Inflammatory macrophage treated with lipopolysaccharide for 4 hours (primary cell): ENCODE results near the gene RNASEH2C.
"Not testable (repeated sequence)": the region's sequence is repeated elsewhere in the genome, so short reads cannot be mapped to it uniquely, and the experiment has no call there.

Experiments
- DNase-seq: peaks from one replicate; pipeline ENCODE4 v3.0.0-alpha.2; 2020

The RNASEH2C gene

DNA sequence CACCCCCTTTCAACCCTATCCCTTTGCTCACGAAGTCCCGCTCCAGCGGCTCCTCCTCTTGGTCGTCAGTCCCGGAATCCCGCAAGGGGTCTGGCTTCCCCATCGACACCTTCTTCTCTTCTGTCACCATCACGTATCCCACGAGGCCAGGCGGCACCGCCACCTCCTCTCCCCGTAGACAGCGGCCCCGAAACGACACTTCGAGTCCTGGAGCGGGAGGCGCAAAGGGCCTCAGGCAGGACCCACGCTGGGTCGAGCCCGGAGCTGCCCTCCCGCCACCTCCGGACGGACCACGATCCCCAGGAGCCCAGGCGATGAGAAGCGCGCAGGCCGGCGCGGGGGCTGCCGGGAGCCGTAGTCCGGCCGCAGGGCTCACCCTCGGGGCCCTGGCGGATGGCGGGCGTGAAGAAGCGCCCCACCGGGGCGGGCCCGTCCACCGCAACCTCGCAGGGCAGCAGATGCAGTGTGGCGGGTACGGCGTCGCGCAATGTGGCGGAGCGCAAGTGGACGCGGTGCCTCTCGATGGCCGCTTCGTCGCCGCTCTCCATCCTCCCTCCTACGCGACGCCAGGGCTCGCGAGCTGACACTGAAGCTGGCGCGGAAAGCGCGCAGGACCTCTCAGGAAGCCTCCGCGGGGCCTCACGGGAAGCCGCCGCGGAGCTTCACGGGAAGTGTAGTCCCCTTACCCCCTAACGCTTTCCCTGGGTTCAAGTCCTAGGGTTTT lies at the start of gene RNASEH2C:
TSS of gene RNASEH2C (minus strand) at position 588 of the 724 bp plus-strand sequence. CDS start at position 548, 40 bp downstream.
- peak; percentile 90 for DNase-seq

DNA sequence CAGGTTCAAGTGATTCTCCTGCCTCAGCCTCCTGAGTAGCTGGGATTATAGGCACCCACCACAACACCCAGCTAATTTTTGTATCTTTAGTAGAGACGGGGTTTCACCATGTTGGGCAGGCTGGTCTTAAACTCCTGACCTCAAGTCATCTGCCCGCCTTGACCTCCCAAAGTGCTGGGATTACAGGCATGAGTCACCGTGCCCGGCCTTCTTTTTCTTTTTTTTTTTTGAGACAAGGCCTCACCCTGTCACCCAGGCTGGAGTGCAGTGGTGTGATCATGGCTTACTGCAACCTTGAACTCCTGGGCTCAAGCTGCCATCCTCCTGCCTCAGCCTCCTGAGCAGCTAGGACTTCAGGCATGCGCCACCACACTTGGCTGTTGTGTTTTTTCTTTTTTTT lies 47.2 kb upstream of the RNASEH2C start:
- peak; percentile 69 for DNase-seq

DNA sequence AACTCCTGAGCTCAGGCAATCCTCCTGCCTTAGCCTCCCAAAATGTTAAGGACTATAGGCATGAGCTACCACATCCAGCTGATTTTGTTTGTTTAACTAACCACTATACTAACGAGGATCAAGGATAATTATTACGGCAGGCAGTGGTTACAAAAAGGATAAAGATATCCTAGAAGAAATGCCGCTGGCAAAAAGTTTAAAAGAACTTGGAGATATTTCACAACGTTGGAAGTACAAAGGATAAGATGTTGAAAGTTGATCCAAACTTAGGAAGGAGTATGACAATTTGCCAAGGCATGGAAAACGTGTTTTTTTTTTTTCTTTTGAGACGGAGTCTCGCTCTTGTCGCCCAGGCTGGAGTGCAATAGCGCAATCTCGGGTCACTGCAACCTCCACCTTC lies 46.8 kb upstream of the RNASEH2C start:
- no peak for DNase-seq

DNA sequence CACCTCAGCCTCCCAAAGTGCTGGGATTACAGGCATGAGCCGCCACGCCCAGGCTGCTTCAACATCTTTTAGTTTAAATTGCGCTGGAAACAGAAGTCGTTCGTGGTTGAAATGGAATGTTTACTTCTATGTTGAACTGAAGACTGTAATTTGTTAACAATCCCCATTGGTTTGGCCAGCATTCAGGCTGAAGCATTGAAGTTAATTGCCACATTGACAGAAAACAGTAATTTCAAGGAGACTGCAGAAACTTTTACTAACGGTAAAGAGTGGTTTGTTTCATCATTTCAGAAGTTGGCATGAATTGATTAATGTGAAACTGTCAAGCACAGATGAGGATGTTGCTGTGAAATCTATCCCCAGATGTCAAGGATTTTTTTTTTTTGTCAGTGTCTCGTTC lies 45.9 kb upstream of the RNASEH2C start:
- peak; percentile 55 for DNase-seq

DNA sequence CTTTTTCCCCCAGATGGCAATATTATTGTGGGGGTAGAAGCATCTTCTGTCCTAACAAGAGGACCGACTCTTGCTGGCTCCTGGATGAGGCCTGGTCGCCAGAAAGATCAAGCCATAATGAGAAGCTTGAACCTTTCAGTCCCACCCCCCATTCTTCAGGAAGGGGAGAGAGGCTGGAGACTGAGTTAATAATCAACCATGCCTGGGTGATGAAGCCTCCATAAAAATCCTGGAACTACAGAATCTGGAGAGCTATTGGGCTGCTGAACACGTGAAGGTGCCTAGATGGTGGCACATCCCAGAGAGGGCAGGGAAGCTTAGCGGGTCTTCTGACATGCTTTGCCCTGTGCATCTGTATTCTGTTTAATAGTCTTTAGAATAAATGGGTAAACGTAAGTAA lies 43.8 kb upstream of the RNASEH2C start:
- no peak for DNase-seq

DNA sequence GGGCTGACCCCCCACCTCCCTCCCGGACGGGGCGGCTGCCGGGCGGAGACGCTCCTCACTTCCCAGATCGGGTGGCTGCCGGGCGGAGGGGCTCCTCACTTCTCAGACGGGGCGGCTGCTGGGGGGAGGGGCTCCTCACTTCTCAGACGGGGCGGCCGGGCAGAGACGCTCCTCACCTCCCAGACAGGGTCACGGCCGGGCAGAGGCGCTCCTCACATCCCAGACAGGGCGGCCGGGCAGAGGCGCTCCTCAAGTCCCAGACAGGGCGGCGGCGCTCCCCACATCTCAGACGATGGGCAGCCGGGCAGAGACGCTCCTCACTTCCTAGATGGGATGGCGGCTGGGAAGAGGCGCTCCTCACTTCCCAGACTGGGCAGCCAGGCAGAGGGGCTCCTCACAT lies 42.2 kb upstream of the RNASEH2C start:
- DNase-seq = not testable (repeated sequence)

DNA sequence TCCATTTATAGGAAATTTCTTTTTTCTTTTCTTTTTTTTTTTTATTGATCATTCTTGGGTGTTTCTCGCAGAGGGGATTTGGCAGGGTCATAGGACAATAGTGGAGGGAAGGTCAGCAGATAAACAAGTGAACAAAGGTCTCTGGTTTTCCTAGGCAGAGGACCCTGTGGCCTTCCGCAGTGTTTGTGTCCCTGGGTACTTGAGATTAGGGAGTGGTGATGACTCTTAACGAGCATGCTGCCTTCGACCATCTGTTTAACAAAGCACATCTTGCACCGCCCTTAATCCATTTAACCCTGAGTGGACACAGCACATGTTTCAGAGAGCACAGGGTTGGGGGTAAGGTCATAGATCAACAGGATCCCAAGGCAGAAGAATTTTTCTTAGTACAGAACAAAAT lies 41.6 kb upstream of the RNASEH2C start:
- not testable (repeated sequence) for DNase-seq

DNA sequence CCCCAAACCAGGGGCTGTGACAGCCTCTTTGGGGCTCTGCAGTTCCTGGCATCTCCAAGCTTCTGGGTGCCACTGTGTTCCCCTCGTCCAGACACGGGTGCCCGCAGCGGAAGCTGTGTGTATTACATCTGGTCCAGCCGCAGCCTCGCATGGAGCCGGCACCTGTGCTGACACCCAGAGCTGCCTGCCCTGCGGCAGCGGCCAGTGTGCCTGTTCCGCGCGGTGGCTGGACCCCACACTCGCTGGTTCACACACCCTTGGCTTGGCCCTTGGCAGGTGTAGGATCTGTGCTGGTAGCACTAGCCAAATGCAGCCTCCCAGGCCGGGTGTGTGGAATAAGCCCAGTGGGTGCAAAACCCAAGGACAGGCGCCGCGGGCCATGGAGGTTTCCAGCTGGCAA lies 24.5 kb upstream of the RNASEH2C start:
- no peak for DNase-seq

DNA sequence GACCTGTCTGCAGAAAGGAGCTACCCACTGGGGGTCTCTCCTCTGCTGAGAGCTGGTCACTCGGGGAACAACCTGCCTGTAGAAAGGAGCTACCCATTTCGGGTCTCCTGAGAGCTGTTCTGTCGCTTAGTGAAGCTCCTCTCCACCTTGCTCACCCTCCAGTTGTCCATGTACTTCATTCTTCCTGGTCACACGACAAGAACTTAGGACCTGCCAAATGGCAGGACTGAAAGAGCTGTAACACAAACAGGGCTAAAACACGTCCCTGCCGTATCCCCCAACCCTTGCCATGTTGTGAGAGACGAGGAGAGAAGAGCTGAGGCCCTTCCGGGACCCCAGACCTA lies 24.1 kb upstream of the RNASEH2C start:
- no peak for DNase-seq

DNA sequence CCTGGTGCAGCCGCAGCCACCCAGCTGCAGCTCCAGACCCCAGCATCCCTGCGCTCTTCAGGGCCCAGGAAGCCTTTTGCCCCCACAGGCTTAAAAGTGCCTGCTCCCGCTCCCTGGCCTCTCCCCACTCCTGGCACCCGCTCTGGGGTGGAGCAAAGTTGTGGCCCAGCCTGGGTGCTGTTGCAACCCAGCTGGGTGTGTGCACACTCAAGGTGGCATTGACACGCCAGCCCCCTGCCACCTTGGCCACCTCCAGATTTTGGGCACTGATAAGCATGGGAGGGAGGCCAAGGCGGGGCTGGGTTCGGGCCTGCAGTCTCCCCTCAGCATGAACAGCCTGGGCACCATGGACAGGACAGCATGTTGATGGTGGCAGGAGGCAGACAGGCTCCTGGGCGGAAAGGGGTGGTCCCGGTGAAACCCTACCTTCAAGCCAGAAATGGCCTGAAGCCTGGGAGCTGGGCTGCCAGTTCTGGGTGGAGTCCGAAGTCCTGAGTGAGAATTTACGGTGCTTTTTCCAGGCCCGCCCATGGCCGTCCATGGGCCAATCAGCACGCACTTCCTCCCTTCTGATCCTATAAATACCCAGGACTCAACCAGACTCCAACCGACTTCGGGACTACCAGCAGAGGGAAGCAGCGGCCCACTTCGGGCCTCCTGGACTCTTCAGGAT lies 23.6 kb upstream of the RNASEH2C start:
- peak; percentile 60 for DNase-seq

DNA sequence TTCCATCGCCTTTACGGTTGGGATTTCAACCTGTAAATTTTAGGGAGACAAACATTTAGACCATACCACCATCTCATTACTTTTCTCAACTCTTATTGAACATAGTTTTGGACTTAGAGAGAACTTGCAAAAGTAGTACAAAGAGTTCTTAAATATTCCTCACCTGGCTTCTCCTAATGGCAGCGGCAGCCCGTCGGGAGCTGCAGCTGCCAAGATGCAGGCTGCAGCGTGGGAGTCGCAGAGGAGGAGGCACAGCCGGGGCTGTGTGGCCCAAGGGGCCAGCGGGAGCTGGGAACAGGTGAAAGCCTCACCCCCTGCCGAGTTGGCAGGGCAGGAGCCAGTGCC lies 23.1 kb upstream of the RNASEH2C start:
- no peak for DNase-seq

DNA sequence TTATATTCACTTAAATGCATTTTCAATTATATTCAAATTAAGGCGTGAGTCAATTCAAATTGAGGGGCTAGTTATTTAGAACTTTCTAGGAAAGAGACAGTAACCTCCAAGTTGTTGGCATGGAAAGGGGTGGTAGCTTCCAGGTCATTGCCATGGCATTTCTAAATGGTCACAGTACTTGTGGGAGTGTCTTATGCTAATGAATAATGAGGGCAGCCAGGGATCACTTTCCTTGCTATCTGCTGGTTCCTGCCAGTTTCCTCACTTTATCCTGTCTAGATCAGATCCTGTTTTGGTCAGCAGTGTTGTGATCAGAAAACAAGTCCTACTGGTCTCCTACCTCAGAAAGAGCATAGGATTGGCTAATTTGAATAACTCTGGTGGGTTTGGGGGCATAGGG lies 21.8 kb upstream of the RNASEH2C start:
- no peak for DNase-seq

DNA sequence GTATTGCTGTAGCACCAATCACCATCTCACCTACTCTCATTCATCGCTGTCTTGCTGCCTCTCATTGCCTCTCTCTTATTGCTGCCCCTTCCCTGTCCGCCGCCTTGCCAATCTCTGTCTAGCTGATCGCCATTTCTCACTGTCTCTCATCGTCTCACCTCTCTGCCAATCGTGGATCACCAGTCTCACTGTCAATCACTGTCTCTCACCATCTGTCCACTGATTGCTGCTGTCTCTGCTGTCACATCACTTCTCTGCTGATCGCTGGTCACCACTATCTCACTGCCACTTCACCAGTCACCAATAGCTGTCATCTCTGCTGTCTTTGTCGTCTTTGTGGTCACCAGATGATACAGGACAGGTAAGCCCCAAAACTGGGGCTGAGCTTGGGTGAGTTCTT lies 20.6 kb upstream of the RNASEH2C start:
- no peak for DNase-seq

DNA sequence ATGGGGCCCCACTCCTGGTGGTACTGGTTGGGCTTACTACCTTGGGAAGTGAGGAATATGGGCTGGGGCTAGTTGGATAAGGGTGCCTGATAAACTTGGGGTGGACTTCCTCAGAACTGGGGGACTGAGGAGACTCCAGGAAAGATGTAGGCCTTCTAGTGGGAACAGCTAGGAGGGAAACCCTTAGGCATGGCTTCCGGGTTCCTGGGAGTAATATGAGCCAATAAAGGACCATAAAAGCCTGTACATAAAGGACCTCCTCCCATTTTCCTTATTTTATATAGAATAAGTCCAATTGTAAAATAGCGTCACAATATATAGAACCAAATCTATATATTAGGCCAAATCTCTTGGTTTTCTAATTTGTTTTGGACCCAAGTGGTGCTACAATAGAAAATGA lies 18.4 kb upstream of the RNASEH2C start:
- DNase-seq = no peak

DNA sequence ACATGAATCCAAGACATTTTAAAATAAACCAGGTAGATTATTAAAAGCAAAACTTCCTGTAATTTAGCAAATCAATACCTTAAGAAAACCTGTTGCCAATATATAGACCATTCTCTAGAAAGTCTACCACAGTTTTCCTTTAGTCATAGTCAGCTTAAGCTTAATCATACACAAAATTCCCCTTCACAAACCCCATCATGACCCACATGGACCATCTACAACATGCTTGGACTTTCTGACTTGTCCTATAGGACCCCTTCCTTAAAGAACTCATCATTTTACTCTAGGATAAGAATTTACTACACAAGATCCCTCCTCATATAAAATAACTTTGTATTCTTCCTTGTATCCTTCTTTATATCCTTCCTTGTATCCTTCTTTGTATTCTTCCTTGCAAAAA lies 16.2 kb upstream of the RNASEH2C start:
- DNase-seq = no peak

DNA sequence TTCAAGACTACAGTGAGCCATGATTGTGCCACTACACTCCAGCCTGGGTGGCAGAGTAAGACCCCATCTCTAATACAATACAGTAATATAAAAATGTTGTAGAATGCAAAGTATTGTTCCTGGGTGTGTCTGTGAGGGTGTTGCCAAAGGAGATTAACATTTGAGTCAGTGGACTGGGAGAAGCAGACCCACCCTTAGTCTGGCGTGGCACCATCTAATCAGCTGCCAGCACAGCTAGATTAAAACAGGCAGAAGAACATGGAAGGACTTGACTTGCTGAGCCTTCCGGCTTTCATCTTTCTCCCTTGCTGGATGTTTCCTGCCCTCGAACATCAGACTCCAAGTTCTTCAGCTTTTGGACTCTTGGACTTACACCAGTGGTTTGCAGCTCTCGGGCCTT lies 14.5 kb upstream of the RNASEH2C start:
- DNase-seq = not testable (repeated sequence)

DNA sequence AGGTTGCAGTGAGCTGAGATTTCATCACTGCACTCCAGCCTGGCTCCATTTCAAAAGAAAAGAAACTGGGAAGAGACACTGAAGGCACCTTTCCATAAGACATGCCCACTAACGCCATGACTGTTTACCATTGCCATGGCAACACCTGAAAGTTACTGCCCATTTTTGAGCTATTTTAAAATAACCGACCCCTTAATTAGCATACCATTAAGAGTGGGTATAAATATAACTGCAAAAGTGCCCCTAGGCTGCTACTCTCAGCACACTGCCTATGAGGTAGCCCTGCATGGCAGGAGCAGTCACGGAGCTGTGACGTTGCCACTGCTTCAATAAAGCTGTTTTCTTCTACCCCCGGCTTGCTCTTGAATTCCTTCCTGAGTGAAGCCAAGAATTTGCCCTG lies 9.9 kb upstream of the RNASEH2C start:
- no peak for DNase-seq

DNA sequence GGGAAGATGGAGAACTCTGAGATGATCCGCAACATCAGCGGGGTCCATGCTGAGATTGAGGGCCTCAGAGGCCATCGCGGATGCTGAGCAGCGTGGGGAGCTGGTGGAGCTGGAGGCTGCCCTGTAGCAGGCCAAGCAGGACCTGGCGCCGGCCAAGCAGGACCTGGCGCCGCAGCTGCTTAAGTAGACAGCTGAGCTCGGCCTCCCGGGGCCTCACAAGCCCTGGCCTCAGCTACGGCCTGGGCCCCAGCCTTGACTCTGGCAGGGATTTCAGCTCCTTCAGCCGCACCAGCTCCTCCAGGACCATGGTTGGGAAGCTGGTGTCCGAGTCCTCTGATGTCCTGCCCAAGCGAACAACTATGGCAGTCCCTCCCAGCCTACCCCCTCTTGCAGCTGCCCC lies 7.3 kb upstream of the RNASEH2C start:
- DNase-seq = no peak

DNA sequence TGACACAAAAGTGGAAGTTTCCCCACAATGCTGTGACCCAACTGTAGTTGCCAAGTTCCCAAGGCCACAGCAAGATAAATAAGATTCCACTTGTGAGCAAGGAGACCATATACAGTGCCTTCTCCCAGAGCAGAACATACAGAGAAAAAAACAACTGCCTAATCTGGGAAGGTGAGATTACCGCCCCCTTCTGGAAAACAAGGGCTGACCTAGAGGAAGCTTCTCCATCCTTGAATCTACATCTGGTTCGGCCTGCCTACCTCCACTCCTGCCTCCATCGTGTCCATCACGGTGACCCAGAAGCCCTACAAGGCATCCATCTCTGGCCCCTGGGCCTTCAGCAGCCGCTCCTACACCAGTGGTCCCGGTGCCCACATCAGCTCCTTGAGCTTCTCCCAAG lies 6.1 kb upstream of the RNASEH2C start:
- peak; percentile 28 for DNase-seq

DNA sequence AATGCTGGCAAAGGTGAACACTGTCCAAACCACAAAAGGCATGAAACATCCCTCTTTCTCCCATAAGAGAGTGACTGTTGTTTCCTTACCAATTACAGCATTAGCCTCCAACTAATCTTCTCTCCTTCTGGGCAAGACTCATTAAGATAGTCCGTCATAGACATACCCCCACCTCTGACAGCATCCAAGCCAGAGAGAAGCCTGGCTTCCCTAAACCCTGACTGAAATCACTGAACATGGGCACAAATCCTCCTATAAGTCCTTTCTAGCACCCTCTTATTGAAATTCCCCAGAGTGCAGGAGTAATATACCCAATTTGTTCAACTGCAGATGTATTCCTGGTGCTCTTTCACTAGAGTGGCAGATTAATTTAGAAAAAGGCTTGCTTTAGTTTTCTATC lies 1.7 kb upstream of the RNASEH2C start:
- DNase-seq = no peak

DNA sequence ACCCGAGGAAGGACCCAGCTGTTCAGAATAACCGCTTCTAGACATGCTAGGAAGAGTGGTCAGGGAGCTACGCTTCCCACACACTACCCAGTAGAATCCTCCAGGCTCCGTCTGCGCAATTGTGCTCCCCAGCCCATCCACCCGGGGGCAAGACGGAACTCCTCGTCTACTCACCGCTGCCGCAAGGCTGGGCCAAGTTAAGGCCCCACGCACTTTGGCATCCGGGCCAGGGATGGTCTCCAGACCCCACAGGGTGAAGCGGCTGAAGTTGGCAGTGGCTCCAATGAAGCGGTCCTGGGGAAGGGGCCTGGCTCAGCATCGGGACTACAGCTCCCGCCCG lies 757 bp downstream of the RNASEH2C start:
- DNase-seq = peak; percentile 24

DNA sequence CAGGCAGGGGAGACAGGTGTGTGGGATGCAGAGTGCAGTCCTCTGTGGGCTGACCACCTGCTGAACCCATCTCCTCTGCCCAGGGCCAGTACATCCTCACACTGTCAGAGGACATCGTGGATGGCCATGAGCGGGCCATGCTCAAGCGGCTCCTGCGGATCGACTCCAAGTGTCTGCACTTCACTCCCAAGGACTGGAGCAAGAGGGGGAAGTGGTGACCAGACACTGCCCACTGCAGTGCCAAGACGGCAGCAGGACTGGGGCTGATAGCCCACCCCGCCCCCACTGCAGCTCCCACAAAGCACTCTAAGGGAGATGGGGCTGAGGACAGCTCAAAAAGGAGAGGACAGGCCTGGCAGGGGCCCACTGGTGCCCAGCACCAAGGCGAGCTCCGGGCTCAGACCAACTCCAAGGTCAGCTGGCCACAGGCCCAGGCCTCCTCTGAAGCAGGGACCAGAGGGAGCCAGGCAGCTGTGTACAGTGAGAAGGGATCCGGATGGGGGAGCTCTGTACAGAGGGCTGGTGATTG lies 1.6 kb downstream of the RNASEH2C start:
- no peak for DNase-seq

DNA sequence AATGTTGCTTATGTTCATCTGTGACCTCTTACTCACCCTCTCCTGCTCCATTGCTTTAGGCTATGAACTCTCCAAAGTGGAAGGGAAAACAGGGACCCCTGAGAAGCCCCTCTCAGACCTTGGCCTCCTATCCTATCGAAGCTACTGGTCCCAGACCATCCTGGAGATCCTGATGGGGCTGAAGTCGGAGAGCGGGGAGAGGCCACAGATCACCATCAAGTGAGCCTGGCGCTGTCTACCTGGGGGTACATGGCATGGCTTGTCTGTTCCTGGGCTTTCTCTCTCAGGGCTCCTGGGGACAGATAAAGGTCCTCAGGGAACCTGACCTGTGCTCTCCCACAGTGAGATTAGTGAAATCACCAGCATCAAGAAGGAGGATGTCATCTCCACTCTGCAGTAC lies 2.1 kb downstream of the RNASEH2C start:
- DNase-seq = no peak

DNA sequence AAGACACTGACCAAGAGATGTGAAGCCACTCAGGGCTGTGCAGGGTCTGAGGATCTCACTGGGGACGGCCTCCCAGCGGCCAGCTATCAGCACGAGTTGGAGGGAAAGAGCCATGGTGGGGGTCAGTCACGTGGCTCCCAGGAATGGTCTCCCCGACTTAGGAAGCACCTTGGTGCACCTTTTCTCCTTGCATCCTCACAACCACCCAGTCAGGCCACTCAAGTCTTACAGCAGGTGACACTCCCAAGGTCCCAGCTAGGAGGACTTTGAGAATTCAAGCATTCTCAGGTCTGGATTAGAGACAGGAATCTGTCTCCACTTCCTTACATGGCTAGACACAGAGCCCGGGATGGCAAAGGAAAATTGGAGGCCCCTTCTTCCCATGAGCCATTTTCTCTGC lies 2.7 kb downstream of the RNASEH2C start:
- DNase-seq = no peak
